GM21447 (cell line): ENCODE results near the gene ARHGAP44.

Source experiments
- ATAC-seq: cut with Tn5 transposase; IDR thresholded peaks from one replicate; pipeline ENCODE4 v1.9.1; 2021; ENCODE audit not compliant: unreplicated experiment

ARHGAP44 gene

GRCh38 chr17:12896180-12896785, 107.0 kb downstream of the ARHGAP44 start:
- no peak for ATAC-seq

GRCh38 chr17:12898110-12898509, 108.8 kb downstream of the ARHGAP44 start:
- no peak for ATAC-seq

GRCh38 chr17:12899604-12900003, 110.3 kb downstream of the ARHGAP44 start:
- ATAC-seq: no peak

GRCh38 chr17:12900474-12900873, 111.2 kb downstream of the ARHGAP44 start:
- no peak for ATAC-seq

GRCh38 chr17:12902046-12902445, 112.7 kb downstream of the ARHGAP44 start:
- ATAC-seq: no peak

GRCh38 chr17:12907477-12907876, 118.2 kb downstream of the ARHGAP44 start:
- ATAC-seq: no peak

- ATAC-seq: no peak
These were observed 119.7 kb downstream of the ARHGAP44 start for GRCh38 chr17:12909046-12909445.

GRCh38 chr17:12909511-12909910, 120.2 kb downstream of the ARHGAP44 start:
- ATAC-seq: no peak

- no peak for ATAC-seq
These were observed 121.9 kb downstream of the ARHGAP44 start for GRCh38 chr17:12911239-12911638.

- no peak for ATAC-seq
These were observed 128.1 kb downstream of the ARHGAP44 start for GRCh38 chr17:12917399-12917798.

- ATAC-seq: no peak
These were observed 128.8 kb downstream of the ARHGAP44 start for GRCh38 chr17:12918142-12918541.

- no peak for ATAC-seq
These were observed 132.8 kb downstream of the ARHGAP44 start for GRCh38 chr17:12922120-12922519.

GRCh38 chr17:12924614-12925013, 135.3 kb downstream of the ARHGAP44 start:
- ATAC-seq: no peak

- no peak for ATAC-seq
These were observed 137.7 kb downstream of the ARHGAP44 start for GRCh38 chr17:12927001-12927400.

- ATAC-seq: no peak
These were observed 138.5 kb downstream of the ARHGAP44 start for GRCh38 chr17:12927541-12928425.

GRCh38 chr17:12928736-12929135, 139.4 kb downstream of the ARHGAP44 start:
- ATAC-seq: no peak

- no peak for ATAC-seq
These were observed 147.2 kb downstream of the ARHGAP44 start for GRCh38 chr17:12936501-12936900.

GRCh38 chr17:12940699-12941098, 151.4 kb downstream of the ARHGAP44 start:
- no peak for ATAC-seq

GRCh38 chr17:12947047-12947446, 157.7 kb downstream of the ARHGAP44 start:
- no peak for ATAC-seq

- ATAC-seq: no peak
These were observed 162.7 kb downstream of the ARHGAP44 start for GRCh38 chr17:12952012-12952411.

- ATAC-seq: no peak
These were observed 163.9 kb downstream of the ARHGAP44 start for GRCh38 chr17:12953156-12953555.

GRCh38 chr17:12955521-12955920, 166.2 kb downstream of the ARHGAP44 start:
- ATAC-seq: no peak
